Ishikawa (cell line): Measurements from ENCODE around the gene PRPF40B.

Source experiments
- CEBPB ChIP-seq: IDR thresholded peaks from 2 replicates; pipeline ENCODE4 v1.6.1; 2012
- EP300 ChIP-seq: IDR thresholded peaks from 2 replicates; pipeline ENCODE4 v1.6.1; 2012; ENCODE audit warnings: borderline replicate concordance
- FOXM1 ChIP-seq: IDR thresholded peaks from 2 replicates; pipeline ENCODE4 v1.6.1; 2012; ENCODE audit warnings: low read depth, borderline replicate concordance
- REST ChIP-seq: IDR thresholded peaks from 2 replicates; pipeline ENCODE4 v1.6.1; 2012; ENCODE audit warnings: low read depth, mild to moderate bottlenecking
- YY1 ChIP-seq: IDR thresholded peaks from 2 replicates; pipeline ENCODE4 v1.6.1; 2012; ENCODE audit warnings: low read depth

- TF ChIP-seq REST, result no peak
- no peak for TF ChIP-seq CEBPB
- no peak for TF ChIP-seq YY1
- no peak for TF ChIP-seq EP300
- TF ChIP-seq FOXM1, result no peak
Measured at GRCh38 chr12:49652921-49653520, 29.7 kb downstream of the PRPF40B start.
